Smooth muscle cell of the brain vasculature (primary cell): Measurements from ENCODE around the gene SOX5.

Experiments
- DNase-seq: peaks from one replicate; pipeline ENCODE4 v3.0.0-alpha.2; 2012; ENCODE audit warnings: low read depth, low spot score

Gene SOX5

DNA sequence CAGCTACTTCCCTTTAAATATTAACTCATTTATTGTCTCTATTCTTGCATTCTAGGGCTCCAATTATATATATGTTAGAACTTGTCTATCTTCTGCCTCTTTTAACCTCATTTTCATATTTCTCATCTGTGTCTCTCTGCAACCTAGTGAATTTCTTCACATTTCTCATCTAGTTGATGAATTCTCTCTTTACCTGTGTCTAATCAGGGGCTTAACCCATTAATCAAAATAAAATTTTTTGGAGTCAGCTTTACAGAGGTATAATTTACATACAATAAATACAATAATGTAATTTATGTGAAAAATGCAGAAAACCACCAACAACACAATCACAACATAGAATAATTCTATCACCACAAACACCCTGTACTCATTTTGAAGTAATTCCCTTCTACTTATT lies 255.2 kb downstream of the SOX5 start:
- no peak for DNase-seq

DNA sequence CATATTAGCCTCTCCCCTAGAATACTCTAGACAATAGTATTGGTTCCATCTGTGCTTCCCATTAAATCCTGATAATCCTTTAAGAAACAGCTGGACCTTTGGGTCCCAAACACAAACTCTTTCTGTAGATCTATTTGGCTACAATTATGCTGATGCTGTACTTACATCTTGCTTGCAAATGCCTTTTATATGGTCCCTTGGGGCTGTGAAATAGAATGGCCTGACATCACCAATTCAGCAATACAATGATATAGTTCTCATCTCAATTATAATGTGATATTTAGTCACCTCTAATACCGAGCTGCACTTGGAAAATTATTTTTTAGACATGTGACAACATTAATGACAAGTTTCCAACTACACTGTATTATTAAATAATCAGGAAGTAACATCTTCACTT lies 261.5 kb downstream of the SOX5 start:
- DNase-seq: no peak

DNA sequence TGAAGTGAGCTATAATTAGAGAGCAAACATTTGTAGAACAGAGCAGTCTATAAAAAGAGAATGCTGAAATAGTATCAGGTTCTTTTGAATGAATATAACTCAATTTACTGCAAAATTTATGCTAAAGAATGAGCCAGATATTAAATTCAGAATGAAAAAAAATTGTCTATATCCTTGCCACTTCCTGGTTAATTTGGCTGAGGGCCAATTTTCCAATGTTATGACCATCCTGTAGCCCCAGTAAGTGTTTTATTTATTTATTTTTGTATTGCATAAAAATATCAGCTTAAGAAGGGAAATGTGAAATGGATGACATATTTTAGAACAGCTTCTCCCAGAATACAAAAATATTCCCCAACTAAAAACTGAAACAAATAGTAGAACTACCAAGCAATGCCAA lies 263.4 kb downstream of the SOX5 start:
- no peak for DNase-seq

DNA sequence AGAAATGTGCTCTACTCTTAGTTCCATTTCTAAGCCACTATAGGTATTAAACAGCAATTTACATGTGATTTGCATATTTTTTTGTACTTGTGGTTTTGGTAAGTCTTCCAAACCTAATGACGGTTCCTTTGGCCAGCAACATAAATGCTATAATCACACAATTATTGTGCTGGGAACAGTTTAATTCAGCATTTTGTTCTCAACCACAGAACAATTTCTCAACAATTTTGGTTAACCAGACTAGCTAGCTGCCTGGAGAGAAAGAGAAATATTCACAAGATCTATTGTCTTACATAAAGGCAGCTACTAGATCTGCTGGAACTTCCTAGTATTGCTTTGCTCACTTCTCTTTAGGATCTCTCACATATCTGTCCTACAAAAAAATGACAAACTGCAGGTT lies 265.3 kb downstream of the SOX5 start:
- DNase-seq: no peak

DNA sequence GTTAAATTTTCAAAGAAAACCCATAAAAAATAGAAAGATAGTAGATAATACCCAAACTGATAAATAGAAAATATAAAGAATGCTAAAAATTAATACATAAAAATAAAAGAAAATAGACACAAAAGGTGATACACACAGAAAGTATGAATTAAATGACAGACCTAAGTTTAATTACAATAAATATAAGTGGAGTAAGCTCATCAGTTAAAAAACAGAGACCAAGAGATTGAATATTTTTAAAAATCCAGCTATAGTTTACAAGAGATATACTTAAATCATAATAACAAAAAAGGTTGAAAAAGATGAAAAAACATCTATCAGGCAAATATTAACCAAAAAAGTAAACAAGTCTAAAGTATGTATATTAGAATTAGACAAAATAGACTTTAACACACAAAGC lies 268.2 kb downstream of the SOX5 start:
- DNase-seq: no peak

DNA sequence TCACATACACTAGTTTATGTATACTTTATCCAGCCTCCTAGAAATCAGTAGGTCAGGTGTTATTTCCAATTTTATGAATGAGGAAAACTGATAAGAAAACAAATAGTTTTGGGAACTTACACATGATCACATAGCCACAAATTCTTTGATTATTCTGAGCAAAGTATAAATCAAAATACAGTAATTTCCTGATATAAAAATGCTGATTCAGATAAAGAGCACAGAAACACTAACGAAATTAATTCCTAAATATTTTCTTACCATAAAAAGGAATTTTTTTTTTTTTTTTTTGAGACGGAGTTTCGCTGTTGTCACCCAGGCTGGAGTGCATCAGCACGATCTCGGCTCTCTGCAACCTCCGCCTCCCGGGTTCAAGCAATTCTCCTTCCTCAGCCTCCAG lies 275.4 kb downstream of the SOX5 start:
- no peak for DNase-seq

DNA sequence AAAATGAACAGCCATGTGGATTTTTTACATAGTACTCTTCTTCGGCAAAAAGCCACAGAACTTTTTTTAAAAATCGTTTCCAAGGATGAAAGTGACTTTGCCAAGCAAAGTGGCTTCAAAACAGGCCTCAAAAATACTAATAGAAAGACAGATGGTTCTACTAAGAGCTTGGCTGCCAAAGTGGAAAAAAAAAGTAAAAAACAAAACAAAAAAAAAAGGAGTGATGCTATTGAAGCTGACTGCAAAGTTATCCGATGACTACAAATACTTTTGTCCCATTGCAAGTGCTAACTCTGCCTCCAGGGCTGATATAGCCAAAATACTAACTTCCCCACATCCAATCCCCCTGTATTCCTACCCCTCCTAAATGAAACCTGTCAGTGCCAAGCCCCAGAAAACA lies 277.6 kb downstream of the SOX5 start:
- no peak for DNase-seq

DNA sequence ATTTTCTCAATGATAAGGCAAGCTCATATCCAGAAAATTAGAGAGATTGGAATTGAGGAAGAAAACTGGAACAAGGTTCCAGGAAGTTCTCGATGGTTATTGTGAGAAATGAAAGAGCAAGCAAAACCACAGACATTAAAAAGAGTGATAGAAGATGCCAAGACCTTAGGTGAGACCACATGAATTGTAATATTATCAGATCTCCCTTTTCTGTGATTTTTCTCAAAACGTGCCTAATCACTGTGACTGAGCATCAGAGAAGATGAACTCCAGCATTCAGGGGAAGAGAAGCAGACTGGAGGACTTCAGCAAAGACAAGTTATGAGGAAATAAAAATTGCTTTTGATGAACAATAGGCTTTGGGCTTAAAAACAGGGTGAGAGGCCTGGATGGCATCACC lies 278.8 kb downstream of the SOX5 start:
- no peak for DNase-seq

DNA sequence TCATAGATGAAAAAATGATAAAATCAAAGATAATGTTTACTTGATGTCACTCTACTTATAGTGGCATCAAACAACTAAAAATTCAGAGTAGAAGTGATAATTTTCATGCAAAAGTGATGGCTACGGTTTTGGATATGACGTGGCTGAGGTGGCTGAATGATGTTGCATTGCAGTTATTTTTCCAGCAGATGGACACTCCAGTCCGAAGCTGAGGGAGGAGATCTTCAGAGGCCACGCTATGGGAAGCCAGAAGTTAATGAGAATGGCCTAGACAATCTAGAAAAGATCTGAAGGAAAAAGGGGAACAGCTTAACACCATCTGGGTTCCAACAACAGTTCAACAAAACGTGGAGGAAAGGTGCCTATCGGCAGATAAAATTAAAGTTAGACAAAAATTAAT lies 279.8 kb downstream of the SOX5 start:
- DNase-seq: no peak

DNA sequence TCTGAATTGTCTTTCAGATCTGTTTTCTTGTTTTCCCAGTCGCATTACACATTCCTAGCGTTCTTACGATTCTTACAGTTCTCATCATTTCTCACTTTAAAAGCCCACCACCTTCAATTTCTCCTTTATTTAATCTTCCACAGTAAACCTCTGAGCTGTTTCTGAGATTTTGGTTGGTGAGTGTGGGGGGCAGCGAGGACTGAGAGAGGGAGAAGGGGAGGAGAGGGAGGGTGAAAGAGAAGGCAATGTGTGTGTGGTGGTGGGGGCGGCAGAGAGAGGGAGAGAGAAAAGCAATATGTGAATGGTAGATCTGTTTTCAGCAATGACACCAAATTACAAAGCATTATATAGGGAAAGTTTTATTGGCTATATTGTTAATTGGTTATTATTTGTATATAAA lies 282.6 kb downstream of the SOX5 start:
- no peak for DNase-seq

DNA sequence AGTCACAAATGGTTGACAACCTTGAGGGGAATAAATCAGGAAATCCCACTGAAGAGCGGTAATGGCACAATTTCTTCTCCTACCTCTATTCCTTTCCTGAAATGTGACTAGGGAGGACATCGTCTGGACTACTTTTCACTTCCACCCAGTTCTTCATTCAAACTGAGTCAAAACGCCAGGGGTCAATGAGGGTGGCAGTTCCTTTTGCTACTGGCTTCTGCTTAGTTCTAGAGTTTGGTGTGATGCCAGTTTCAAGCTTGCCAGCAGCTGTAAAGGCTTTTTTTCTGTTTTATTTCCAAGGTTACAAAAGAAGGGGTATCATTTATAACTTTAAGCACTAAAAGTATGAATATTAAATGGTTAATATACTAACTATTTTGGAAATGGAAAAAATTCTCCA lies 286.5 kb downstream of the SOX5 start:
- DNase-seq: no peak

DNA sequence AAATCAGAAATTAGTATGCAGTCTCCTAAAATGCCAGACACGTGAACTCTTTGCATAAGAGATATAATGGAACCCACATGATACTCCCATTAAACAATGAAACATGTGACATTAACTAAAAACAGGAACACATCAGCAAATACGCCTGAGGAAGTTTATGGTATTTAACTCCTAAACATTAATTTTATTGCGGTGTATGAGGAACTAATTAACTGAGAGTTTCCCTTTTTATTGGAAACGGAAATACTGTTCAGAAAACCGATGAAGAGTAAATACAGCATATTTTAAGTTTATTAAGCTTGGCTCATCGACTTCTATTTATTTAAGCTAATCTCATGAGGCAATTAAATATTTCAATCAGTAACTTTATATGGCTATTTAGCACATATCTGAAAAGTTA lies 290.3 kb downstream of the SOX5 start:
- DNase-seq: no peak

DNA sequence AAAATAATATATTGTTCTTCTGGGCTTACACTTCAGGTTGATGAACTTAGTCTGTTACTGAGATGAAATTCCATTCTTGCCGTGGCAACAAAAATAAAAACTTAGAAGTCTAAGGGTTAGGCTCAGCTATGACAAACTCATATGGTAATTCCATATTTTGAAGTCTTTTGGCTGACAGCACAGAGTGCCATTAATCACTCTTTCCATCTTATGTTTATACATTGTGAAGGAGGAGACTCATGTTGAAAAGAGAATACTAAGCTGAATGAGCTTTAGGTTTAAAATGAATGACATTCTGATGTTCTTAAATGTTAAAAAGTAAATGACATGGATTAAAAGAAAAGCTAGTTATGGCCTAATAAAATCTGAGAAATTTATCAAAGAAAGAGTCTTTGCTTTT lies 291.9 kb downstream of the SOX5 start:
- no peak for DNase-seq

DNA sequence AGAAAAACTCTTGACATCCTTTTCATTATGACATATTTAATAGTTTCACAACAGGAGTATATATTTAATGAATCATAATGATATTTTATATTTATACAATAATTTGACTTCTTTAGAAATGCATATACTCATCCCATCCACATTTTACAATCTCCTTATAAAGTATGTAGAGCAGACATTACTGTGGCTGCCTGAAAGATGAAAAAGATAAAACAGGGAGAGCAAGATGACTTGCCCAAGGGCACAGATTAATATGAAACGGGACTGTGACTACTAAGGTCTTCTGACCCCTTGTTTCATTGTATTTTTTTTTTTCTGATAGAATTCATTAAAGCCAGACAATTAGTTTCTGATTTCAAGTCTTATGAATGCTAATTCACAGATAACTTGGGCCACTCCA lies 293.6 kb downstream of the SOX5 start:
- no peak for DNase-seq

DNA sequence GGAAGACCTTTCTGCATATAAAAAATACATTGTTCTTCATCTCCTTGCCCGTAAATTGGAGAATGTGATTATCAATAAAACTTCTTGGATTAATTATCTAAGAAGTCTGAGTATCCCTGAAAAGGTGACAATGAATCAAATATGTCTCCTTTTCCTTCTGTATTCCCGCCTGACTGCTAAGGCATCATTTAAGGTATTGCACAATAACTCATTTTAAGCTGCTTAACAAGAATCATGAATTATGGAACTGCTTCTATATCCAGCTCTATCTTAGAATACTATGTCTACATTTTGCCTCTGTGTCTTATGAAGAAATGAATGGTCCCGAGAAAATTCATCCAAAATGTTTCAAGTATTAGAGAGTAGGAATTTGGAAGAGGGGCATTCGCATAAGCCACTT lies 294.4 kb downstream of the SOX5 start:
- DNase-seq: no peak

DNA sequence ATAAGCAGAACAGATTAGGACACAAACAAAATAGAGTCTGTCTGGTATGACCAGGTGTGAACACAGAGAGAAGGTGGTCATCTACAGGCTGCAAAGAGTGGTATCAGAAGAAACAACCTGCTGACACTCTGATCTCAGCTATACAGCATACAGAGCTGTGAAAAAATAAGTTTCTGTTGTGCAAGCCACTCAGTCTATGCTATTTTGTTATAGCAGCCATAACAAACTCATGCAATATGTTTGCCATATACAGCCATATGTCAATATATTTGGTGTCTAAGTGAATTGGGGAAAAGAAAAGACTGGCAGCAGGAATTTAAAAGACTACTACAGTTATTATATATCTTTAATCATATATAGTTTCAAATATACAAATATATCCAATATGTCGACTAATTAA lies 300.9 kb downstream of the SOX5 start:
- no peak for DNase-seq

DNA sequence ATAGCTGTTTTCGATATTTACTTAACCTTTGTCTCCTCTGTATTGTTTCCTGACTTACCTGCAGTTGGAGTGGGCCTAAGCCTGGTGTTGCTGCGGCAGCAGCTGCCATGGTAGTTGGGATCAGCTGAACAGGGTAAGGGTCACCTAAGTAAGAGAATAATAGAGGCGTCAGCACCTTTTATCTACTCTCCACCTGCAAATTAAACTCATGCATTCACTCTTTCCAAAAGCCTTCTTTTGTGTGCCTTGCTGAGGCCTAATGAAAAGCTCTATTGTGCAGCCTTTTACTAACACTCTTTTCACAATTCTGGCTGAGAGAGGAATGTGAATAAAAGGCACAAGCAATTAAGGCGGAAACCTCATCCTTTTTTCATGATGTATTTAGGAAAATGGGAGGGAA lies 308.7 kb downstream of the SOX5 start:
- DNase-seq: no peak

DNA sequence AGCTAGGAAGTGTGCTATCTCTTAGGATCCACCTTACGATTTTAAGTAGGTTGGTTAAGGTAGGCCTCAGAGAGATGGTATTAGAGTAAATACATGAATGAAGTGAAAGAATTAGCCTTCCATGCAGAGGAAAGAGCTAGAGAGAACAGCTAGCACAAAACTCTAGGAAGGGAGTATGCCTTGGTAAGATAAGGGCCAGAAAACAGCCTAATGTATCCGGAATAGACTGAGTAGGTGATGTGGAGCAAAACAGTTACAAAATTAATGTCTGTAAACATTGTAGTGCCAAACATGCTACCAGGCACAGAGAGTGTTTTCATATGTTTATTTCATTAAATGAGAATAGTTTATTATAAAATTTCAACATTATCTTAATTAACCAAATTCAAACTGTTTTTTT lies 315.1 kb downstream of the SOX5 start:
- no peak for DNase-seq

DNA sequence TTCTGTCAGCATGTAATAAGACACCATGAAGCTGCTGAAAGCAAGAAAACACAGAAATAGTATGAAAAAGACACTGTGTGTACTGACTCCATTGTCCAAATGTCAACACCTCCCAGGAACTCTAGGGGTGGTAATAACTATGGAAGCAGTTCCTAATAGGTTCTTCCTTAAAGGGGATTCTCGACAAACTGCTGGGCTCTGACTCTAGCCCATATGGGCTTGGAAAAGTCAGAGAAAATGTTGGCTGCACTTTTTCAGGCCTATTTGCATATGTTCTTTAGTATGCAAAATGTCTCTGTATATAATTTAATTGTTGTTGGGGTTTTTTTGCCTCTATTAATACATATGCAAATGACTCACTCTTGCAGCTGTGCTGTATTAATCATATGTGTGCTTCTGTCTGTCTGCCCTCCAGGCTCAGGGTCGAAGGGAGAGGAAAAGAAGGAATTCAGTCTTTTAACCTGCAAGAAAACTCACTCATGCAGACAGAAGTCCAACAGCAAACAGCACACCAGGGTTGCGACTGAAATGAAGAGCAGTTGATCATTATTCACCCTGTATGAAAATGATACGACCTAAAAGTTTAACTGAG lies 317.6 kb downstream of the SOX5 start:
- DNase-seq: no peak

DNA sequence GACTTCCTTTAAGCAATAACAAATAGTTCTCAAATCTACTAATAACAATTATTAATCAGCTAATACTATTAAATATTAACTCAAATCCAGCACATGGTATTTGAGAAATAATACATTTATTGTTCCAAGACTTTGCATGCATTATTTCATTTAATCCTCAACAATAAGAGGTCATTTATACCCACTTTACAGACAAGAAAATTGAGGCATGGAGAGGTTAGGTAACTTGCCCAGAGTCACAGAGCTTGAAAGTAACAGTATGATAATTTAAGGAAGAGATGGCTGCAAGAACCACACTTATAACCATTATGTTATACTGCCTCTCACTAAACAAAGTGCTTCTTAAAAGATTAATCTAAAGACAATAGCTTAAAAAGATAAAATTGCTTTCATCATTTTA lies 318.9 kb downstream of the SOX5 start:
- no peak for DNase-seq

DNA sequence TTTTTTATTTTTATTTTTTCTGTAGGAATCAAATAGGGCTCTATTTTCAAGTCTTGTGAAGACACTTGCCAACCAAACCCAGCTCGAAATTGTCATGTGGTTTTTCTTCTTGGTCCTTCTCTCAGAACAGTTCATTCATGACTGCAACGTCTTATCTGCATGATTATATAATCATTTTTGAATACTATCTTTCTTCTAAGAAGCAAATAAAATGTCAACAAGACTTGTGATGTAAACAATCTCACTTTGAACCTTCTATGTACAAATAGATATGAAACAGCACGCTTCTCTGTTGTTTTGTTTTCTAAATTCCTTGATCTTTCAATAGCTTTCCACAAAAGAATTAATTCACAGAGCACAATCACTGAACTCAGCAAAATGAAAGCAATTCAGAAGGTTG lies 320.7 kb downstream of the SOX5 start:
- DNase-seq: no peak

DNA sequence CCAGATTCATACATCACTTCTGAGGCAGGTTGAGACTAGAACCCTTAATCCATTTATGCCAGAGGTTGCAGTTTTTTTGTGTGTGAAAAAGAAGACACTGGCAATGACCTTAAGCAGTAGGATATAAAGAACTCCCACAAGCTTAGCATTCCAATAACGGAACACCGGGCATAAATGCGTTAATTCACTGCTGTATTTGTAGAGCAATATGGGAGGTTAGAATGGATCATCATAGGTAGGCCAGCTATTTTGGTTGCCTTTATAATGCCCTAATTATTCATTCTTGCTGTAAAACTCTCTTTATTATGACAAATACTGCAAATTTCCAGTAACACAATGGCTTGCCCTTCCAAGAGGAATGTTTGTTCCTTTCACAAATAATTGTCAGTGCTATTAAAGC lies 322.7 kb downstream of the SOX5 start:
- no peak for DNase-seq

DNA sequence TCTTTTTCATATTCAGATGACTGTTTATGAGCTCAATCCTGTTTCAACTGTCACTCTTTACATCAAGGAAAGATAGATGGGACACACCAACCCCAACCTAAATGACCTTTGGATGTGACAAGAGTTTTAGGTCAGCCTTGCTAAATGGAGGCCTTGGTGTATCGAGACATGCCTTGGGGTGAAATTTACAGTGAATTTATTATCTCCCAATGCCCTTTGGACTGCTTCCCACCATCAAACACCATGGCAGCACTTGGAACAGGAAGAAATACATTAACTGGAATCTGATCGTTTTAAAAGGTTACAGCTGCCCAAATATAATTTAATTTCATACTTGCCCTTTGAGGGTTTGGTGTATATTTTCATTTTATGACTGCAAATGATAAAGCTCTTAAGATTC lies 327.6 kb downstream of the SOX5 start:
- no peak for DNase-seq

DNA sequence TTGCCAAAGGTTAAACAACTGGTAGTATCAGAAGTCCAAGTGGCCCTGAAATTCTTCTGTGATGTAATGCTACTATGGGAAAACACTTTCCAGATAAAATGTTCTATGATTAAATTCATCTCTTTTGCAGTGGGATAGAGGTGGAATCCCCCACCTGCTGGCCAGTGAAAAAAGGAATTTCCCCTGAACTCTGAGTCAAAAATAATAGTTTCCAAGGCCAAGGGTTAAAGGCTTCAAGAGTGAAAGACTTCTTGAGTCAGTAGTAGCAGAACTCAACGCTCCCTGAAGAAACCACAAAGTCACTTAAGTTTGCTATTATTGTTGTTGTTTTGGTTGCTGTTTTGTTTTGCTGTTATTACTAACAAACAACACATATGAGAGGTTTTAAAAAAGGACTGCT lies 330.8 kb downstream of the SOX5 start:
- DNase-seq: no peak

DNA sequence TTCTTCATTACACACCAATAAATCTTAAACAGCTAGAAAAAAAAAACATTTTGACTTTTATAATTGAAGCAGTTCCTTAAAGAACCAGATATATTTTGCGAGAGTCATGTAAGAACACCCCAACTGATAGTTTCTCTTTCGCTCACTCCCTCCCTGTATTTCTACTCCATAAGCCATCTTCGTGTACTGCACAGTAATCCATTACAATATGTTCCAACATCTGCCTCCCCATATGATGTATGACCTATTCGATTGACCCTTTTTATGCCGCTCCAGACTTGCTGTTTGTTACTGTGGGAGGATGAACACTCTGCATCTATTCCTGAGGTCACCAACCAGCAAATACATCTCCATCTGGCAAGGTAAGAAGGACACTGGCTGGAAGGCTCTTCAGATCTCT lies 331.7 kb downstream of the SOX5 start:
- no peak for DNase-seq
